Ishikawa (cell line): Measurements from ENCODE around the gene RRN3.

Source experiments
- CEBPB ChIP-seq: IDR thresholded peaks from 2 replicates; pipeline ENCODE4 v1.6.1; 2012
- CREB1 ChIP-seq: IDR thresholded peaks from 2 replicates; pipeline ENCODE4 v1.6.1; 2012; ENCODE audit warnings: low read depth
- EGR1 ChIP-seq: IDR thresholded peaks from 2 replicates; pipeline ENCODE4 v1.6.1; 2012
- EP300 ChIP-seq: IDR thresholded peaks from 2 replicates; pipeline ENCODE4 v1.6.1; 2012; ENCODE audit warnings: borderline replicate concordance
- FOXM1 ChIP-seq: IDR thresholded peaks from 2 replicates; pipeline ENCODE4 v1.6.1; 2012; ENCODE audit warnings: low read depth, borderline replicate concordance
- NFIC ChIP-seq: IDR thresholded peaks from 2 replicates; pipeline ENCODE4 v1.6.1; 2012
- RAD21 ChIP-seq: IDR thresholded peaks from 2 replicates; pipeline ENCODE4 v1.6.1; 2012; ENCODE audit warnings: low read depth
- REST ChIP-seq: IDR thresholded peaks from 2 replicates; pipeline ENCODE4 v1.6.1; 2012; ENCODE audit warnings: low read depth, mild to moderate bottlenecking
- TAF1 ChIP-seq: IDR thresholded peaks from 2 replicates; pipeline ENCODE4 v1.6.1; 2012; ENCODE audit warnings: low read depth, mild to moderate bottlenecking
- TCF12 ChIP-seq: IDR thresholded peaks from 2 replicates; pipeline ENCODE4 v1.6.1; 2012; ENCODE audit warnings: low read depth
- TEAD4 ChIP-seq: IDR thresholded peaks from 2 replicates; pipeline ENCODE4 v1.6.1; 2012
- YY1 ChIP-seq: IDR thresholded peaks from 2 replicates; pipeline ENCODE4 v1.6.1; 2012; ENCODE audit warnings: low read depth
- ZBTB7A ChIP-seq: IDR thresholded peaks from 2 replicates; pipeline ENCODE4 v1.6.1; 2012; ENCODE audit warnings: low read depth
- TF ChIP-seq, protein P1 (sequence below): IDR thresholded peaks from 2 replicates; pipeline ENCODE4 v1.6.1; 2012
- TF ChIP-seq, protein P2 (sequence below): IDR thresholded peaks from 2 replicates; pipeline ENCODE4 v1.6.1; 2012

RRN3 gene, protein sequence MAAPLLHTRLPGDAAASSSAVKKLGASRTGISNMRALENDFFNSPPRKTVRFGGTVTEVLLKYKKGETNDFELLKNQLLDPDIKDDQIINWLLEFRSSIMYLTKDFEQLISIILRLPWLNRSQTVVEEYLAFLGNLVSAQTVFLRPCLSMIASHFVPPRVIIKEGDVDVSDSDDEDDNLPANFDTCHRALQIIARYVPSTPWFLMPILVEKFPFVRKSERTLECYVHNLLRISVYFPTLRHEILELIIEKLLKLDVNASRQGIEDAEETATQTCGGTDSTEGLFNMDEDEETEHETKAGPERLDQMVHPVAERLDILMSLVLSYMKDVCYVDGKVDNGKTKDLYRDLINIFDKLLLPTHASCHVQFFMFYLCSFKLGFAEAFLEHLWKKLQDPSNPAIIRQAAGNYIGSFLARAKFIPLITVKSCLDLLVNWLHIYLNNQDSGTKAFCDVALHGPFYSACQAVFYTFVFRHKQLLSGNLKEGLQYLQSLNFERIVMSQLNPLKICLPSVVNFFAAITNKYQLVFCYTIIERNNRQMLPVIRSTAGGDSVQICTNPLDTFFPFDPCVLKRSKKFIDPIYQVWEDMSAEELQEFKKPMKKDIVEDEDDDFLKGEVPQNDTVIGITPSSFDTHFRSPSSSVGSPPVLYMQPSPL

DNA sequence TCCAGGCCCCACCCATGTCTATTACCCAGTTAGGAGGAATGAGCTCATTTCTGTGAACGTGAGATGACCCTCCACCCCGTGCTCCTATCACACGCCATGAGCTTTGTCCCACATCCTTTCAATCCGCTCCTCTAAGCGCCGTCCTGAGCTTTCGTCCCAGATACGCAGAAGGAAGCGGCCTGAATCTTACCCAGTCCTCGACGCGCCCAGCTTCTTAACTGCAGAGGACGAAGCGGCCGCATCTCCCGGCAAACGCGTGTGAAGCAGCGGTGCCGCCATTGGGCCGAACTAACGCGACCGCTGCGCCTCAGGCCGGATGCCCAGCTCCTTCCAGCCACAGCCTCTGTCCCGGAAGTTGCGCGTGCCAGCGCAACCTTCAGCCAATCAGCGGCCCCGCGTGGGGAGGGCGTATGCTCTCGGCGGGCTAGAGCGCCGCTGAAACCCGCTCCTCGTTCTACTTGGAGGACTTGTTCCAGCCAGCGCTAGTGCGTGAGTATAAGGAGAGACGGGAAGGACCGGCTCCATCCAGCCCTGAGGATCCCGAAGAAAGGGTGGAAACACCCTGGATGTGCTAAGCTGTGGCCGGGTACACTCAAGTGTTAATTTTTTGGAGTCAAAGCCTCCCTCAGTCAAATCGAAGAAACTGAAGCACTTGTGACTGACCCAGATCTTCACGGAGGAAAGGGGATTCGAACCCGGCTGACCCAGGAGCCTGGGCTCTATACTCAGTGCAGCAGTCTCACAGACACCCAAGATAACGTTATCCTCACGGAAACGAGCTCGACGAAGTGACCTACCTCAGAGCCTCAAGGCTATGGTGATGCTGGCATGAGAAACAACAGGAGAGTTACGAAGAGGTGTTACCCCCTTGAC lies at the start of gene RRN3:
TSS of gene RRN3 (minus strand) at position 318 of the 873 bp plus-strand sequence. CDS start at position 279, 39 bp downstream.
- TF ChIP-seq TCF12 (0 out of 2 replicates have a peak, but pooled peaks have one; percentile 40), YY1 (peak; percentile 81), TEAD4 (0 out of 2 replicates have a peak, but pooled peaks have one; percentile 25), NFIC (peak; percentile 46; the same call in 1 of the 2 replicates), CREB1 (peak; percentile 56; the same call in 1 of the 2 replicates), TAF1 (peak; percentile 85)
- TF ChIP-seq, protein P1, sequence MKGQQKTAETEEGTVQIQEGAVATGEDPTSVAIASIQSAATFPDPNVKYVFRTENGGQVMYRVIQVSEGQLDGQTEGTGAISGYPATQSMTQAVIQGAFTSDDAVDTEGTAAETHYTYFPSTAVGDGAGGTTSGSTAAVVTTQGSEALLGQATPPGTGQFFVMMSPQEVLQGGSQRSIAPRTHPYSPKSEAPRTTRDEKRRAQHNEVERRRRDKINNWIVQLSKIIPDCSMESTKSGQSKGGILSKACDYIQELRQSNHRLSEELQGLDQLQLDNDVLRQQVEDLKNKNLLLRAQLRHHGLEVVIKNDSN, result peak; percentile 2; the same call in 1 of the 2 replicates
- TF ChIP-seq, protein P2, sequence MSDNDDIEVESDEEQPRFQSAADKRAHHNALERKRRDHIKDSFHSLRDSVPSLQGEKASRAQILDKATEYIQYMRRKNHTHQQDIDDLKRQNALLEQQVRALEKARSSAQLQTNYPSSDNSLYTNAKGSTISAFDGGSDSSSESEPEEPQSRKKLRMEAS, result peak; percentile 85

DNA sequence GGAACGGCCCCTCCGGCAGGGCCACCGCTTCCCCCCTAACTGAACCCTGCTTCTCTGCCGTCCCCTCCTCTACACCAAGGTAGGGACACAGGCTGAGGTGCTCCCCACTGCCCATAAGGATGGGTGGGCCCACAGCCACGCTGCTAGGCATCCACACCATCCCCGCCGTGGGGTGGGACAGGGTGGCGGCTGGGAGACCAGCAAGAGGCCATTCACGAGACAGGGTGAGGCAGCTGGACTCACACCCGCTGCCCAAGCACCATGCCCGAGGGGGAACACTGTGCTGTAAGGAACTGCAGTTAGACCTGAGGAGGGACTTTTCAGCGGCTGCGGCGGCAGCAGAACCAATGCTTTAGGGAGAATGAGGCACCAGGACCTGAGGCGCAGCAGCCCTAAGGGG lies 47.5 kb upstream of the RRN3 start:
- TF ChIP-seq, protein P2, result no peak
- TF ChIP-seq CEBPB (no peak), FOXM1 (no peak), EP300 (no peak), TAF1 (no peak), ZBTB7A (no peak), RAD21 (no peak), TEAD4 (no peak), NFIC (no peak), CREB1 (no peak), TCF12 (no peak), YY1 (no peak), EGR1 (no peak), REST (no peak)
- TF ChIP-seq, protein P1, result no peak

DNA sequence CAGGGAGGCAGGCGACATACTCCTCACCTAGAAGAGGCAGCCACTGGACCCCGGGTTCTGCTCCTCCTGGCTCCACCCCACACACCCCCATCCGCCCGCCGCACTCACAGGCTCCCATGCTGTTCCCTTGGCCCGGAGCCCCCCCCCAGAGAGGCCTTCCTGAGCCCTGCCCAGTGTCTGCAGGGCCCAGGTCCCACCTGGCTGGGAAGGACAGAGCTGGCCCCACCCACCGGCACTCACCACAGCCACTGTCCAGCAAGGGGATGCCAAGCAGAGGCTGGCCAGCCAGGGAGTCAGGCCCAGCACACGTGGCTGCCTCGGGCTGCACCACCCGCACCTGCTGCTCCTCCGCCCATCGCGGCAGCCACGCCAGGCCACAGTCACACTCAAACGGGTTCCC lies 43.4 kb upstream of the RRN3 start:
- TF ChIP-seq, protein P1, result peak; percentile 51

- TF ChIP-seq RAD21 (no peak), YY1 (no peak)
Observed at GRCh38 chr16:15073101-15073500, 21.0 kb downstream of the RRN3 start.

DNA sequence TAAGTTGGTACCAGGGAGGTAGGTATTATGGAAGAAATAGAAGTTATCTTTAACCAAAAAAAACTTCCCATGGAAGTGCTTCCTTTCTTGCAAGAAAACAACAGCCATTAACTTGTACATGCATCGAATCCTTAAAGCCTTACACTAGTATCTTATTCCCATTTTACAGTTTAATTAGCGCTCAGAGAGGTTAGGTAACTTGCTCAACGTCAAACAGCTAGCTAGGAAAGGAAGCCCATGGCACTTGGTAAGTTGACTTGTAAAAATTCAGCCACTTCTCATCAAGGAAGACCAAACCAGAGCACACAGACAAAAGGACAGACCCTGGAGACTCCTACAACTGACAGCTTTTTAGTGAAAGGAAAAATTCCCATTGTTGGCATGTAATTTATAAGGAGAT lies 34.7 kb downstream of the RRN3 start:
- no peak for TF ChIP-seq CREB1
- no peak for TF ChIP-seq EP300
- TF ChIP-seq YY1, result no peak
- TF ChIP-seq, protein P1, result no peak
- TF ChIP-seq, protein P2, result no peak
- TF ChIP-seq CEBPB, result no peak
- TF ChIP-seq REST, result no peak
- no peak for TF ChIP-seq EGR1
- TF ChIP-seq ZBTB7A, result no peak
- no peak for TF ChIP-seq TAF1
- TF ChIP-seq FOXM1, result no peak
